GM12801 (cell line): ENCODE measurements around the gene PRPSAP1.

ENCODE experiments used
- CTCF ChIP-seq: IDR thresholded peaks from one replicate; pipeline ENCODE4 v1.5.1; 2011; ENCODE audit warnings: control low read depth; ENCODE audit not compliant: insufficient read length; ENCODE audit errors: extremely low read depth

The PRPSAP1 gene

DNA sequence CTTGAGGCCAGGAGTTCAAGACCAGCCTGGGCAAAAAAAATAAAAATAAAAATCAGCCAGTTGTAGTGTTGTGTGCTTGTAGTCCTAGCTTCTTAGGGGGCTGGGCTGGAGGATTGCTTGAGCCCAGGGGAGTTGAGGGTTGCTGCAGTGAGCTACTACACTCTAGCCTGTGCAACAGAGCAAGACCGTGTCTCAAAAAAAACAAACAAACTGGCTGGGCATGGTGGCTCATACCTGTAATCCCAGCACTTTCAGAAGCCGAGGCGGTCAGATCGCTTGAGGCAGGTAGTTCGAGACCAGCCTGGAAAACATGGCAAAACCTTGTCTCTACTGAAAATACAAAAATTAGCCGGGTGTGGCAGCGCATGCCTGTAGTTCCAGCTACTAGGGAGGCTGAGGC lies 93.5 kb downstream of the PRPSAP1 start:
- TF ChIP-seq CTCF = no peak
